NT2/D1 (cell line): ENCODE data around the gene PSMB10.
A peak's percentile ranks its signal among the peaks of the same experiment; 100 is the strongest.

Source experiments
- DNase-seq: peaks from one replicate; pipeline ENCODE4 v3.0.0-alpha.2; 2011; ENCODE audit warnings: low read depth, low spot score
- H3K27me3 ChIP-seq: 2 replicates; pipeline ENCODE4 v1.6.0; 2011; ENCODE audit warnings: mild to moderate bottlenecking; ENCODE audit not compliant: insufficient read length, insufficient read depth
- H3K36me3 ChIP-seq: 2 replicates; pipeline ENCODE4 v1.6.1; 2011; ENCODE audit warnings: mild to moderate bottlenecking, low read length, mixed read lengths; ENCODE audit not compliant: insufficient read depth, insufficient read length
- H3K4me1 ChIP-seq: 2 replicates; pipeline ENCODE4 v1.5.1; 2011; ENCODE audit not compliant: insufficient read depth, insufficient read length
- H3K4me3 ChIP-seq: 2 replicates; pipeline ENCODE4 v1.5.1; 2011; ENCODE audit warnings: low read depth; ENCODE audit not compliant: insufficient read length
- H3K9ac ChIP-seq: 2 replicates; pipeline ENCODE4 v1.6.0; 2011; ENCODE audit warnings: low read depth; ENCODE audit not compliant: insufficient read length
- H3K9me3 ChIP-seq: 2 replicates; pipeline ENCODE4 v1.5.1; 2011; ENCODE audit warnings: mild to moderate bottlenecking, low read length; ENCODE audit not compliant: insufficient read depth
- SUZ12 ChIP-seq: IDR thresholded peaks from 2 replicates; pipeline ENCODE4 v1.6.1; 2011; ENCODE audit not compliant: insufficient read length, insufficient read depth; ENCODE audit errors: extremely low read depth
- YY1 ChIP-seq: IDR thresholded peaks from 2 replicates; pipeline ENCODE4 v1.6.1; 2011; ENCODE audit not compliant: insufficient read length, insufficient read depth
- ZNF274 ChIP-seq: IDR thresholded peaks from 2 replicates; pipeline ENCODE4 v1.6.1; 2011; ENCODE audit warnings: mild to moderate bottlenecking, low read depth, low read length

PSMB10 gene

DNA sequence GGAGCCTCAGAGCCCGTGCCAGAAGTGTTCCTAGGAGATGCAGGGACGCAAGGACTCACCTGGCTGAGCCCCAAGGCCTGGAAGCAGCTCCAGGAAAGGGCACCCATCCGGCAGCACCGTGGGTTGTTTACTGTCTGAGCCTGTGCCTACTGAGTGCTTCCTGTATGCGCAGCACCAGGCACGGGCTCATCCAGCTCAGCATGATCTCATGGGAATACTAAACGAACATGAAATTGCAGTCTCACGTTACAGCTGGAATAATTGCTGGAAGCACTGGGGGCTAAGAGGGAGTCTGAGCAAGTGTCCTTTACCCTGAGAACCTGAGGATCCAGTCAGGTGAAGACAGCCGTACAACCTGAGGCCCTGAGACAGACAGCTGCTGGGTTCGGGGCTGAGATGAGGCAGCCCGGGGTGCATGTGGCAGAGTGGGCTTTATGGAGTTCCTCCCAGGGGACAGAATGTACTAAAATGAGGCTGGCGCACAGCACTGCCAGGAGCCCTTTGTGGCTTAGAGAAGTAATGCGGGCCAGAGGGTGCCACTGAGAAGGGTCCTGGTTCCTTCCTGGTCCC, 10.4 kb downstream of the PSMB10 start:
- Histone ChIP-seq H3K9ac (no peak overlapping the region), H3K4me1 (peaks cover 17% of the 10 kb centered on the region), H3K9me3 (no peaks in the 10 kb centered on the region), H3K4me3 (no peak overlapping the region), H3K27me3 (no peaks in the 10 kb centered on the region), H3K36me3 (peaks cover 67% of the 10 kb centered on the region)
- no peak for TF ChIP-seq YY1
- no peak for TF ChIP-seq SUZ12
- no peak for TF ChIP-seq ZNF274
- DNase-seq, result no peak

DNA sequence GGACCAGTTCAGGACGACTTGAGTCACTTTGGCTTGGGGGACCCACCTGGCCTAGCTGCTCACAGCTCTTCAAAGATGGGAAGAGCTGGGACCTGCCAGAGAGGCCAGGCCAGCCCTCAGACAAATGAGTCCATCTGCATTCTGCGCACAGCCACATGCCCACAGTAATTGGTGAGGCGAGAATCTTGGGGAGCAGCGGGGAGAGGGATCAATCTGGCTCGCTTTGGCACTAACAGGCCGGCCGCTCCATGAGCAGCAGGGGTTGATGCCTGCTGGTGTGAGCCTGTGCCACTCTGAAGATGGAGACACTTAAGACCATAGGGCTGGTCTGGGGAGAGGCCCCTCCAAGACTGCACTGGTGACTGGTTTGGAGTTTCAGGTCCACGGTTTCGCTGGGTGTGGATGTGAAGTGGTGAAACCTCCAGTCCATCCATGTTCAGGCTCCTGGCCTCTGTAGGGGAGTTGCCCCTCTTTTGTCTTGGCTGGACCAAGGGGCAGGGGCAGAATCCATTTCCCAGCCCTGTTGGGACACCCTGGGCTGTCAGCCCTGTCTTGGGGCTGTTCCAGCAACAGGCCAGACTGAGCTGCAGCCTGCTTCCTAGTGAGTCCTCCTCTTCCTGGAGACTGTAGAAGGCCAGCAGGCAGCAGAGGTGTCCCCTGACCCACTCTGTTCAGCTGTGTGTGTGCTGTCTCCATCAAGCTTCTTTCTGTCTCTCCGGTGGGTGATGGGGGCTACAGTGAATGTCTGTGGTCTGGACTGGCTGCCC, 12.3 kb downstream of the PSMB10 start:
- DNase-seq, result no peak
- TF ChIP-seq ZNF274 (no peak), SUZ12 (no peak)
- H3K4me1 ChIP-seq, result peaks cover 20% of the 10 kb centered on the region

DNA sequence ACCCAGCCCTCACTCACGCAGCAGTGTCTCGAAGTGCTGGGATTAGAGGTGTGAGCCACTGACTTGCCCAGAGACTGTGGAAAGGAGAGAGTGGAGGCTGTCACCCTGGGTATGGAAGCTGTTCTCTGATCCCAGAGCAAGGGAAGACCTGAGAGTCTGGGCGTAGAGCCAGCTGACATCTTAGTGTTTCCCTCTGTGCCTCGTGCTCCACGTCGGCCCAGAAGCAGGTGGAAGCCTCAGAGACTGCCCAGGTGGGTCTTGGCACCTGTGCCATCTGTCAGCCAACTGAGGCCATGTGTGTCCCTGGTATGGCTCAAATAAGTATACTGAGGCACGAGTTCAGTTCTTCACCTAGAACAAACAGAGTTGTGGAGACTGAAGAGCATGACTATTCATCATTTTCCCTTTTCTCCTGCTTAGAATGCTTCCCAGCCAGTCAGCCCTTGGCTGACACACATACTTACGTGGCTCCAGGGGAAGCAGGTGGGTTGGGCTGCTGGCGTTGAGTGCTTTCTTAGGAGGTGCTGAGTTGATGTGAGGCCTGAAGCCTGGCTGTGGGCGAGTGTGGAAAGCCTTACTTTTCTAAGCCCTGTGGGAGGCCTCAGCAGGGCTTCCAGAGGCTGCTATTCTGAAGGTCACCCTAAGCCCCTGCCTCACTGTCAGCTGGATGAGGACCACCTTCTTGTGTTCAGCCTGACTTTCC, 13.1 kb downstream of the PSMB10 start:
- Histone ChIP-seq H3K9ac (no peak overlapping the region), H3K4me3 (no peak overlapping the region), H3K9me3 (no peaks in the 10 kb centered on the region), H3K27me3 (no peaks in the 10 kb centered on the region), H3K36me3 (peaks cover 56% of the 10 kb centered on the region), H3K4me1 (peaks cover 23% of the 10 kb centered on the region)
- TF ChIP-seq YY1 (no peak), ZNF274 (no peak), SUZ12 (no peak)
- no peak for DNase-seq

More for the DNA sequence above, 12.3 kb downstream of the PSMB10 start:
- Histone ChIP-seq H3K36me3 (peaks cover 58% of the 10 kb centered on the region), H3K27me3 (no peaks in the 10 kb centered on the region), H3K9ac (no peak overlapping the region), H3K4me3 (no peak overlapping the region), H3K9me3 (no peaks in the 10 kb centered on the region)

DNA sequence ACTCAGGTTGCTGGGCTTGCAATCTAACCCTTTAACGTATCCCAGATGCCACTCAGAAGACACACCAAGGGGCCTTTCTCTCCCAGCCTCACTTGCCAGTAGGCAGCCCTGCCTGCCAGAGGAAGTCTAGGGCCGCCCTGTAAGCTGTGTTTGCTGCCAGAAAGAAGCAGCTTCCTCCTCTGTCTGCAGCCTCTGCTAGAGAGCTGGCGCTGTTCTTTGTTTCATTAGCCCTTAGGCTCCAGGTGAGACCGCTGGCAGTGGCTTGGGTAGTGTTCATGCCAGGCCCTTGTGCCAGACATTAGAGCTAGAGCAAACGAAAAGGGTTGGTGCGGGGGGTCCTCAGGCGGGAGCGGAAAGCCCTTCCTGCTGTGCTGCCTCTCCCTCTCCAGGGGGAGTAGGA, 13.9 kb downstream of the PSMB10 start:
- no peak overlapping the region for H3K4me3 ChIP-seq
- H3K9me3 ChIP-seq, result no peaks in the 10 kb centered on the region
- H3K36me3 ChIP-seq, result peaks cover 48% of the 10 kb centered on the region
- peaks cover 19% of the 10 kb centered on the region for H3K4me1 ChIP-seq
- no peak for TF ChIP-seq ZNF274
- no peak for TF ChIP-seq SUZ12
- TF ChIP-seq YY1, result no peak
- no peaks in the 10 kb centered on the region for H3K27me3 ChIP-seq
- no peak overlapping the region for H3K9ac ChIP-seq
- no peak for DNase-seq

DNA sequence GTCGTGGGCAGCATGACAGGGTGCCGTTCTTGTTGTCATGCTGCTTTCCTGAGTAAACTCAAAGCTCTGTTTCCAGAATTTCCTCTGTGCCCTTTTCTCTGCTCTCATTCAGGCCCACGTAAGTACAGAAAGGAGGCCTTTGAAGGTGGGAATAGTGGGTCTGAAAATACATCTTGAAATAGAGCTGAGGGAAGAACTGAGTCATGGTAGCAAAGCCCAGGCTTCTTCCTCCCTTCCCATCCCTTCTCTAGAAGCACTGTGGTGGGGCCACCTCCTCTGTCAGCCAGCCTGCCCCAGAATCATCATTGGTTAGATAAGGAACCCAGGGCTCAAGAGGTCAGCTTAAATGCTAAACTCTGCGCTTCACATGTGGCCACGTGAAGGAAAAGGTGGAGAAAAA, 14.4 kb downstream of the PSMB10 start:
- Histone ChIP-seq H3K4me3 (no peak overlapping the region), H3K9me3 (no peaks in the 10 kb centered on the region), H3K9ac (no peak overlapping the region), H3K27me3 (no peaks in the 10 kb centered on the region), H3K4me1 (peaks cover 24% of the 10 kb centered on the region), H3K36me3 (peaks cover 44% of the 10 kb centered on the region)
- DNase-seq, result no peak
- no peak for TF ChIP-seq SUZ12
- TF ChIP-seq ZNF274, result no peak
- no peak for TF ChIP-seq YY1

DNA sequence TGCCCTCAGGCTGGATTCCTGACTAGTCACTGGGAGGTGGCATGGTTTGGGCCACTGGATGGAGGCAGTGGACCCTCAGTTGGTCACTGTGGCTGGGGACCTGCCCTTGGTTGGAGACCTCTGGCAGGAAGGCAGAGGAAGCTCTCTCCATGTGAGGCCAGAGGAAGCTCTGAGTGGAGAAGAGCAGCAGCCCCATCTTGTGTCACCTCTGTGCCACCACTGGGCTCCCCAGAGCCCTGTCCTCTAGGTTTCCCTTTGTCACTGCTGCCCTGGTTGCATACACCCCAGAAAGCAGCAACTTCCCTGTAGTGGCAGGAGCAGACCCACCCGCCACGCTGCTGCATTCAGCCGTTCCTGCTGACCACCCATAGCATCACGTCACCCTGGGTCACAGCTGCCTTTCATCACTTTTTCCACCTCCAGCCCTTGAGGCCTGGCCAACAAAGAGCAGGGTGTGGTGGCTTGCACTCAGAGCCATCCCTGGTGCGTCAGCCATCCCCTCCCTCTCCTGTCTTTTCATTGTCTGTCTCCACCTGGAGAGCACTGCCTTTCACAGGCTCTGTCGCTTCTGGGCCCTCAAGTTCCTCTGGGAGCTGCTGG, 16.9 kb downstream of the PSMB10 start:
- no peak for DNase-seq
- Histone ChIP-seq H3K4me3 (no peak overlapping the region), H3K9ac (no peak overlapping the region), H3K27me3 (no peaks in the 10 kb centered on the region), H3K36me3 (peaks cover 54% of the 10 kb centered on the region), H3K4me1 (peaks cover 27% of the 10 kb centered on the region), H3K9me3 (no peaks in the 10 kb centered on the region)
- TF ChIP-seq SUZ12, result no peak
- TF ChIP-seq ZNF274, result no peak
- no peak for TF ChIP-seq YY1

DNA sequence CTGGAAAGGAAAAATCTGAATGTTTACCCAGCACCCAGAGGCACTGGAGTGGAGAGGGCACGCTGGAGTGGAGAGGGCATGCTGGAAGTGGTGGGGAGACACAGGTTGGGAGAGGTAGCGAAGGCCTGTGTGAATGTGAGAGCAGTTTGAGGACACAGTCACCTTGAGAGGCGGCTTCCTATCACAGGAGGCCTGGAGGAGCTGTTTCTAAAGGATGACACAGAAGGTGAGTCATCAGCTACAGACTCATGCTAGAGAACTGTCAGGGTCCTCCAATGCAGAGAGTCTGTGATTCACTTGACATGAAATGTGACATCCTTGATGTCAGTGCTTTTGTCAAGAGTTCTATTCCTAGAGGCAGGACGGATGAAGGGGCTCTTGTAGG, 18.8 kb downstream of the PSMB10 start:
- DNase-seq, result no peak
- H3K9me3 ChIP-seq, result no peaks in the 10 kb centered on the region
- H3K9ac ChIP-seq, result peak overlapping the region; percentile 44
- peaks cover 29% of the 10 kb centered on the region for H3K4me1 ChIP-seq
- no peaks in the 10 kb centered on the region for H3K27me3 ChIP-seq
- no peak overlapping the region for H3K4me3 ChIP-seq
- peaks cover 36% of the 10 kb centered on the region for H3K36me3 ChIP-seq
- no peak for TF ChIP-seq YY1
- TF ChIP-seq ZNF274, result no peak
- no peak for TF ChIP-seq SUZ12
